HepG2 (cell line): ENCODE measurements around the gene SPTAN1. TPM values are rescaled to one million over a fixed set of nuclear protein-coding genes. Genes with fewer than 3 reads are reported as not detected.
A peak's percentile ranks its signal among the peaks of the same experiment; 100 is the strongest.

Experiments
- ARHGAP35 ChIP-seq: sonication (generic); formaldehyde crosslinking; IDR thresholded peaks from 2 replicates; pipeline ENCODE4 v1.9.0; 2022; ENCODE audit warnings: mild to moderate bottlenecking, inconsistent platforms, moderate library complexity, missing genetic modification reagents, borderline replicate concordance
- ARID2 ChIP-seq: sonication (generic); formaldehyde crosslinking; IDR thresholded peaks from 2 replicates; pipeline ENCODE4 v1.8.1; 2022; ENCODE audit warnings: mild to moderate bottlenecking, missing genetic modification reagents, borderline replicate concordance
- CAMTA2 ChIP-seq: sonication (generic); formaldehyde crosslinking; IDR thresholded peaks from 2 replicates; pipeline ENCODE4 v1.4.0; 2020; ENCODE audit warnings: mild to moderate bottlenecking, missing genetic modification reagents, borderline replicate concordance
- CREB3 ChIP-seq: sonication (generic); formaldehyde crosslinking; IDR thresholded peaks from 2 replicates; pipeline ENCODE4 v1.5.0; 2020; ENCODE audit warnings: missing genetic modification reagents
- ETV6 ChIP-seq: sonication (generic); formaldehyde crosslinking; conservative IDR thresholded peaks from 2 replicates; pipeline ENCODE4 v1.4.0; 2020; ENCODE audit warnings: missing genetic modification reagents
- GRHL1 ChIP-seq: sonication (generic); formaldehyde crosslinking; conservative IDR thresholded peaks from 2 replicates; pipeline ENCODE4 v1.8.0; 2022; ENCODE audit warnings: missing genetic modification reagents
- MED1 ChIP-seq: sonication (generic); formaldehyde crosslinking; IDR thresholded peaks from 2 replicates; pipeline ENCODE4 v1.4.0; 2020; ENCODE audit warnings: missing genetic modification reagents
- MEF2D ChIP-seq: sonication (generic); formaldehyde crosslinking; IDR thresholded peaks from 2 replicates; pipeline ENCODE4 v1.5.1; 2020; ENCODE audit warnings: mild to moderate bottlenecking, missing genetic modification reagents
- MXD1 ChIP-seq: sonication (generic); formaldehyde crosslinking; IDR thresholded peaks from 2 replicates; pipeline ENCODE4 v1.4.0; 2020; ENCODE audit warnings: mild to moderate bottlenecking, missing genetic modification reagents
- NAIF1 ChIP-seq: sonication (generic); formaldehyde crosslinking; IDR thresholded peaks from 2 replicates; pipeline ENCODE4 v1.5.0; 2020; ENCODE audit warnings: mild to moderate bottlenecking, missing genetic modification reagents, borderline replicate concordance
- NCOR1 ChIP-seq: fragments of 200-600 bp; sonication (generic); IDR thresholded peaks from 2 replicates; pipeline ENCODE4 v1.7.0; 2017; ENCODE audit warnings: antibody characterized with exemption, low read length, borderline replicate concordance
- NFIB ChIP-seq: sonication (generic); formaldehyde crosslinking; IDR thresholded peaks from 2 replicates; pipeline ENCODE4 v1.9.0; 2021; ENCODE audit warnings: missing genetic modification reagents, mild to moderate bottlenecking, borderline replicate concordance
- PRPF4 ChIP-seq: fragments of 200-400 bp; formaldehyde crosslinking; IDR thresholded peaks from 2 replicates; pipeline ENCODE4 v1.6.1; 2016; ENCODE audit warnings: low read length, low read depth; ENCODE audit not compliant: poor library complexity, severe bottlenecking
- SALL2 ChIP-seq: sonication (generic); formaldehyde crosslinking; IDR thresholded peaks from 2 replicates; pipeline ENCODE4 v1.8.1; 2023; ENCODE audit warnings: mild to moderate bottlenecking, missing genetic modification reagents, inconsistent platforms
- SMAD1 ChIP-seq: sonication (generic); formaldehyde crosslinking; IDR thresholded peaks from 2 replicates; pipeline ENCODE4 v1.4.0; 2020; ENCODE audit warnings: missing genetic modification reagents, low read depth, mild to moderate bottlenecking, borderline replicate concordance
- SOX13 ChIP-seq, 3 experiments: fragments of 450-650 bp in 1 of 3; sonication (generic) in 1 of 3; formaldehyde crosslinking in 1 of 3; IDR thresholded peaks in 2 of 3; conservative IDR thresholded peaks in 1 of 3; 2 replicates each; pipeline versions ENCODE4 v1.5.0 to v1.6.1; 2016 to 2020; ENCODE audit warnings: antibody characterized with exemption in 1 of 3, mild to moderate bottlenecking in 1 of 3, missing compliant biosample characterization in 1 of 3, missing genetic modification reagents in 1 of 3, moderate library complexity in 1 of 3
- SP140L ChIP-seq: sonication (generic); formaldehyde crosslinking; IDR thresholded peaks from 2 replicates; pipeline ENCODE4 v1.4.0; 2020; ENCODE audit warnings: missing genetic modification reagents, borderline replicate concordance
- YEATS4 ChIP-seq: sonication (generic); formaldehyde crosslinking; IDR thresholded peaks from 2 replicates; pipeline ENCODE4 v1.4.0; 2020; ENCODE audit warnings: missing genetic modification reagents, borderline replicate concordance
- YY1 ChIP-seq: IDR thresholded peaks from 2 replicates; pipeline ENCODE4 v1.6.1; 2011; ENCODE audit warnings: low read length, low read depth, moderate library complexity, mild to moderate bottlenecking; ENCODE audit not compliant: insufficient read depth, insufficient replicate concordance
- ZNF101 ChIP-seq: sonication (generic); formaldehyde crosslinking; IDR thresholded peaks from 2 replicates; pipeline ENCODE4 v1.4.0; 2020; ENCODE audit warnings: mild to moderate bottlenecking, low read depth, missing genetic modification reagents, borderline replicate concordance
- ZNF230 ChIP-seq: sonication (generic); formaldehyde crosslinking; IDR thresholded peaks from 2 replicates; pipeline ENCODE4 v1.4.0; 2020; ENCODE audit warnings: mild to moderate bottlenecking, missing genetic modification reagents
- ZNF549 ChIP-seq: sonication (generic); formaldehyde crosslinking; IDR thresholded peaks from 2 replicates; pipeline ENCODE4 v1.5.0; 2020; ENCODE audit warnings: missing genetic modification reagents
- ZNF7 ChIP-seq: IDR thresholded peaks from 2 replicates; pipeline ENCODE4 v1.6.1; 2016; ENCODE audit warnings: missing biosample characterization, missing genetic modification reagents
- ZNF792 ChIP-seq: IDR thresholded peaks from 2 replicates; pipeline ENCODE4 v1.6.1; 2016
- ZNF891 ChIP-seq: sonication (generic); formaldehyde crosslinking; IDR thresholded peaks from 2 replicates; pipeline ENCODE4 v1.5.0; 2020; ENCODE audit warnings: mild to moderate bottlenecking, missing genetic modification reagents
- ZSCAN25 ChIP-seq: sonication (generic); formaldehyde crosslinking; IDR thresholded peaks from 2 replicates; pipeline ENCODE4 v1.8.0; 2022; ENCODE audit warnings: mild to moderate bottlenecking, missing genetic modification reagents
- ZSCAN29 ChIP-seq: sonication (generic); formaldehyde crosslinking; conservative IDR thresholded peaks from 2 replicates; pipeline ENCODE4 v1.4.0; 2020; ENCODE audit warnings: mild to moderate bottlenecking, missing genetic modification reagents
- polyA plus RNA-seq, 8 experiments: library from polyadenylated mRNA; depleted of rRNA in 3 of 8; stranded (reverse) in 7 of 8; unstranded in 1 of 8; fragments of >200 nt; fragmentation: Illumina TruSeq in 4 of 8; extraction: Trizol in 4 of 8; gene quantifications; 2 replicates each; pipeline versions ENCODE4 v1.2.1 to v1.2.3, GENCODE V29; 2011 to 2016; ENCODE audit warnings: low read depth in 4 of 8, missing spikeins in 1 of 8, mixed read lengths in 1 of 8; ENCODE audit not compliant: insufficient read depth in 1 of 8
- total RNA-seq, 5 experiments: library from RNA; depleted of rRNA; stranded (reverse); fragments of >200 nt; fragmentation: Illumina TruSeq; extraction: Trizol; gene quantifications; 2 replicates each; pipeline ENCODE4 v1.2.3, GENCODE V29; 2016; ENCODE audit warnings: low read depth in 1 of 5

Gene SPTAN1
- total and polyA plus RNA-seq, 2 of the 13 experiments (the other 11 are each of a cell fraction or from before 2014, with no cell fraction given) = 106 to 111 TPM

- TF ChIP-seq CREB3 (CRISPR knock-in tag) (no peak), YEATS4 (CRISPR knock-in tag) (no peak), ARID2 (CRISPR knock-in tag) (no peak), ZNF7 (no peak), MXD1 (CRISPR knock-in tag) (0 out of 2 replicates have a peak, but pooled peaks have one; percentile 17), NFIB (CRISPR knock-in tag) (no peak), ZNF230 (CRISPR knock-in tag) (no peak), NCOR1 (no peak), NAIF1 (CRISPR knock-in tag) (no peak), SP140L (no peak), ETV6 (CRISPR knock-in tag) (no peak; the same call in 1 of the 2 replicates), ZNF792 (peak; percentile 12; the same call in 1 of the 2 replicates), CAMTA2 (CRISPR knock-in tag) (no peak), SALL2 (CRISPR knock-in tag) (no peak), ZNF891 (CRISPR knock-in tag) (no peak; the same call in 1 of the 2 replicates), SMAD1 (CRISPR knock-in tag) (no peak), GRHL1 (CRISPR knock-in tag) (no peak), ARHGAP35 (no peak), ZNF101 (CRISPR knock-in tag) (no peak), YY1 (no peak), ZSCAN29 (no peak), SOX13 (IDR thresholded peaks at IDR 0.05) (no peak), SOX13 (CRISPR knock-in tag; conservative IDR thresholded peaks at IDR 0.05 in 1 of 2, IDR thresholded peaks at IDR 0.05 in 1 of 2) (no peak), PRPF4 (no peak), MEF2D (CRISPR knock-in tag) (no peak), ZNF549 (no peak), MED1 (CRISPR knock-in tag) (no peak), ZSCAN25 (CRISPR knock-in tag) (no peak)
These were observed 505 bp downstream of the SPTAN1 start (continued) for GRCh38 chr9:128552744-128553440.
